GM12878 (cell line): Measurements from ENCODE around the gene RPS6KA5. TPM values are rescaled to one million over a fixed set of nuclear protein-coding genes. Genes with fewer than 3 reads are reported as not detected.

Experiments used
- ATAC-seq: fragments of 200-7000 bp; cut with Tn5 transposase; 3 replicates; pipeline ENCODE4 v1.9.1; 2020; ENCODE audit warnings: mild to moderate bottlenecking, moderate library complexity
- BruUV-seq: library from RNA; stranded (reverse); fragments of 400-500 nt; replicated peaks from 2 replicates; lab custom pipeline; 2021; lab: Mats Ljungman, UMichigan
- CTCF ChIA-PET: fragments of 300-600 bp; sonication (Branson Sonifier 250); formaldehyde crosslinking; extraction: SDS; loops from one replicate; lab custom pipeline; 2021; ENCODE audit warnings: inconsistent platforms; lab: Yijun Ruan, JAX
- POLR2A ChIA-PET: fragments of 350-600 bp; formaldehyde crosslinking; extraction: SDS; loops from one replicate; lab custom pipeline; 2021; ENCODE audit warnings: inconsistent platforms; lab: Charles Lee
- RAD21 ChIA-PET: fragments of 300-600 bp; sonication (Branson Sonifier 250); formaldehyde crosslinking; loops from one replicate; lab custom pipeline; 2023; ENCODE audit warnings: antibody characterized with exemption; ENCODE audit not compliant: unreplicated experiment; lab: Charles Lee
- SMC1A ChIA-PET: fragments of 300-600 bp; sonication (Branson Sonifier 250); formaldehyde crosslinking; loops from one replicate; lab custom pipeline; 2023; ENCODE audit not compliant: unreplicated experiment, uncharacterized antibody; lab: Charles Lee
- DNase-seq: peaks from one replicate; pipeline ENCODE4 v3.0.0-alpha.2; 2011; ENCODE audit warnings: low read depth, low spot score
- FAIRE-seq: peaks from 3 replicates; lab custom pipeline; 2011; peaks lifted over from hg19 to GRCh38; lab: Jason Lieb, UNC
- H2AFZ ChIP-seq: 2 replicates; pipeline ENCODE4 v1.6.0; 2011; ENCODE audit warnings: low read depth, low read length, control low read depth; ENCODE audit not compliant: control insufficient read depth
- H3K27ac ChIP-seq: 2 replicates; pipeline ENCODE4 v1.5.1; 2011; ENCODE audit warnings: control low read depth; ENCODE audit not compliant: control insufficient read depth, insufficient read depth
- H3K27me3 ChIP-seq, 2 experiments: replicated peaks in 1 of 2; 2 replicates each; pipeline versions ENCODE4 v1.6.0 to v1.6.1; 2011; ENCODE audit warnings: low read length in 1 of 2; ENCODE audit not compliant: control insufficient read depth in 2 of 2, insufficient read depth in 2 of 2
- H3K36me3 ChIP-seq, 2 experiments: 2 replicates each; pipeline ENCODE4 v1.5.1; 2011; ENCODE audit warnings: low read length in 1 of 2; ENCODE audit not compliant: control insufficient read depth in 2 of 2, insufficient read depth in 2 of 2
- H3K4me1 ChIP-seq: 2 replicates; pipeline ENCODE4 v1.6.1; 2011; ENCODE audit warnings: mild to moderate bottlenecking, low read length, moderate library complexity, mixed read lengths; ENCODE audit not compliant: control insufficient read depth, insufficient read depth
- H3K4me2 ChIP-seq: 2 replicates; pipeline ENCODE4 v1.6.0; 2011; ENCODE audit warnings: control low read depth; ENCODE audit not compliant: control insufficient read depth, insufficient read depth
- H3K4me3 ChIP-seq: fragments of 200-600 bp; sonication (generic); 2 replicates; pipeline ENCODE4 v1.5.1; 2016
- H3K79me2 ChIP-seq: 2 replicates; pipeline ENCODE4 v1.6.0; 2011; ENCODE audit warnings: low read length; ENCODE audit not compliant: control insufficient read depth, insufficient read depth
- H3K9ac ChIP-seq: 2 replicates; pipeline ENCODE4 v1.8.0; 2011; ENCODE audit warnings: low read length, control low read depth, mixed read lengths; ENCODE audit not compliant: control insufficient read depth, insufficient read depth
- H3K9me3 ChIP-seq: replicated peaks from 3 replicates; pipeline ENCODE4 v1.5.1; 2011; ENCODE audit warnings: mild to moderate bottlenecking, low read length; ENCODE audit not compliant: control insufficient read depth, insufficient read depth
- H4K20me1 ChIP-seq: 2 replicates; pipeline ENCODE4 v1.6.0; 2011; ENCODE audit not compliant: control insufficient read depth, insufficient read depth
- ASH2L ChIP-seq: fragments of 300-600, 200-600 bp; sonication (generic); IDR thresholded peaks from 2 replicates; pipeline ENCODE4 v1.6.1; 2017; ENCODE audit warnings: low read depth, mild to moderate bottlenecking, borderline replicate concordance
- ATF7 ChIP-seq: fragments of 450-650 bp; IDR thresholded peaks from 2 replicates; pipeline ENCODE4 v1.6.1; 2016; ENCODE audit warnings: low read depth, mild to moderate bottlenecking
- BRCA1 ChIP-seq: IDR thresholded peaks from 2 replicates; pipeline ENCODE4 v1.6.1; 2011; ENCODE audit warnings: low read depth, low read length, improper control_type of control experiment
- CHD1 ChIP-seq: IDR thresholded peaks from 2 replicates; pipeline ENCODE4 v1.6.1; 2012; ENCODE audit warnings: low read depth, low read length, improper control_type of control experiment
- CHD2 ChIP-seq: IDR thresholded peaks from 2 replicates; pipeline ENCODE4 v1.6.1; 2011; ENCODE audit warnings: low read depth, low read length, improper control_type of control experiment, borderline replicate concordance
- JUND ChIP-seq: IDR thresholded peaks from 2 replicates; pipeline ENCODE4 v1.6.1; 2012; ENCODE audit warnings: low read depth, mild to moderate bottlenecking, low read length, improper control_type of control experiment, moderate library complexity
- LARP7 ChIP-seq: fragments of 450-650 bp; IDR thresholded peaks from 2 replicates; pipeline ENCODE4 v1.6.1; 2017; ENCODE audit warnings: mild to moderate bottlenecking
- MYC ChIP-seq: IDR thresholded peaks from 2 replicates; pipeline ENCODE4 v1.6.1; 2011; ENCODE audit warnings: mild to moderate bottlenecking, low read length, moderate library complexity, inconsistent platforms; ENCODE audit not compliant: insufficient read depth, insufficient replicate concordance, insufficient read length, severe bottlenecking
- NBN ChIP-seq: fragments of 450-650 bp; IDR thresholded peaks from 2 replicates; pipeline ENCODE4 v1.6.1; 2016
- RAD51 ChIP-seq: fragments of 450-650 bp; IDR thresholded peaks from 2 replicates; pipeline ENCODE4 v1.6.1; 2016; ENCODE audit warnings: moderate library complexity, mild to moderate bottlenecking, inconsistent platforms
- RCOR1 ChIP-seq: conservative IDR thresholded peaks from 2 replicates; pipeline ENCODE4 v1.6.1; 2012; ENCODE audit warnings: low read depth, low read length, improper control_type of control experiment
- USF2 ChIP-seq: IDR thresholded peaks from 2 replicates; pipeline ENCODE4 v1.6.1; 2011; ENCODE audit warnings: low read depth, low read length, improper control_type of control experiment, borderline replicate concordance
- ZBTB40 ChIP-seq: fragments of 450-650 bp; IDR thresholded peaks from 2 replicates; pipeline ENCODE4 v1.6.1; 2016; ENCODE audit warnings: mild to moderate bottlenecking, moderate library complexity, borderline replicate concordance
- ZNF207 ChIP-seq: fragments of 450-650 bp; IDR thresholded peaks from 2 replicates; pipeline ENCODE4 v1.6.1; 2014; ENCODE audit warnings: antibody characterized with exemption, mild to moderate bottlenecking, borderline replicate concordance
- ZNF217 ChIP-seq: fragments of 450-650 bp; IDR thresholded peaks from 2 replicates; pipeline ENCODE4 v1.6.1; 2017; ENCODE audit warnings: antibody characterized with exemption, mild to moderate bottlenecking
- WGBS: methylation state at CpG from one replicate; pipeline ENCODE4 v1.1.6; 2016; ENCODE audit warnings: low lambda C conversion rate; ENCODE audit not compliant: insufficient replicate concordance, insufficient coverage; ENCODE audit errors: missing lambda C conversion rate; 5-methylcytosine and 5-hydroxymethylcytosine counted together
- in situ Hi-C: fragments of 300-500 bp; cut with MboI; formaldehyde crosslinking; loops from 9 replicates; pipeline ENCODE4 v1.14.3; 2018; ENCODE audit warnings: mixed read lengths
- intact Hi-C: fragments of 100-400 bp; cut with micrococcal nuclease; formaldehyde crosslinking; loops from one replicate; pipeline ENCODE4 v1.14.2; 2022; ENCODE audit not compliant: unreplicated experiment
- polyA plus RNA-seq, 11 experiments: library from polyadenylated mRNA; depleted of rRNA in 4 of 11; unstranded in 6 of 11; stranded (reverse) in 5 of 11; fragments of >200 nt; fragmentation: Nextera tagmentation in 4 of 11; fragmentation: Illumina TruSeq in 1 of 11; extraction: Ambion mirVana in 4 of 11; extraction: Trizol in 1 of 11; gene quantifications; 1 replicate in 1 of 11; 2 replicates in 10 of 11; pipeline versions ENCODE4 v1.2.1 to v1.2.3, GENCODE V29; 2011 to 2016; ENCODE audit warnings: inconsistent platforms in 2 of 11, missing spikeins in 2 of 11, low read depth in 1 of 11
- total RNA-seq, 4 experiments: library from RNA; depleted of rRNA in 3 of 4; stranded (reverse); fragments of >200 nt in 3 of 4; fragmentation: Illumina TruSeq in 1 of 4; extraction: Trizol in 1 of 4; gene quantifications; 2 replicates each; pipeline versions ENCODE4 v1.2.1 to v1.2.3, GENCODE V29; 2013 to 2021

RPS6KA5 gene
- total and polyA plus RNA-seq, 10 of the 15 experiments (the other 5 are each of a cell fraction or from before 2014, with no cell fraction given), result 1.4 to 7.0 (median 3.7) TPM

GRCh38 chr14:90891326-90891725 lies 169.1 kb downstream of the RPS6KA5 start:
- no TSS peak for BruUV-seq
- H3K36me3 ChIP-seq, result no peaks in the 10 kb centered on the region
- no peaks in the 10 kb centered on the region for H3K4me1 ChIP-seq
- ChIA-PET CTCF (interaction anchor here (9.4 kb wide), 1 partner anchor 12 kb away, joined by 74 read pairs; no protein-coding TSS in a partner anchor), RAD21 (interaction anchor here (0.9 to 1.3 kb wide), 3 partner anchors 12 to 282 kb away, joined by 3 to 6 read pairs (median 4); no protein-coding TSS in a partner anchor), SMC1A (interaction anchor here (0.6 to 6.1 kb wide), 9 partner anchors 11 to 331 kb away, joined by 3 to 28 read pairs (median 4); no protein-coding TSS in a partner anchor), POLR2A (interaction anchor here (1.1 kb wide), 1 partner anchor 10 kb away, joined by 3 read pairs; no protein-coding TSS in a partner anchor)
- TF ChIP-seq RAD51 (no peak), NBN (no peak), ZNF217 (no peak), USF2 (no peak), ASH2L (no peak), MYC (no peak), ZBTB40 (no peak), JUND (no peak), CHD1 (no peak), RCOR1 (no peak), ZNF207 (no peak), ATF7 (no peak), LARP7 (no peak), BRCA1 (no peak), CHD2 (no peak)
- DNase-seq (no peak), FAIRE-seq (no peak), ATAC-seq (no peak)
- H3K4me3 ChIP-seq, result no peak overlapping the region
- no peaks in the 10 kb centered on the region for H4K20me1 ChIP-seq
- no peak overlapping the region for H3K9ac ChIP-seq
- no peaks in the 10 kb centered on the region for H3K27me3 ChIP-seq
- intact Hi-C loops (no loop called here), in situ Hi-C loops (no loop called here)
- H2AFZ ChIP-seq, result no peak overlapping the region
- H3K79me2 ChIP-seq, result no peaks in the 10 kb centered on the region
- H3K27ac ChIP-seq, result no peak overlapping the region
- H3K9me3 ChIP-seq, result no peaks in the 10 kb centered on the region
- 45% methylated on average over 1 of the region's 1 CpG for WGBS
- H3K4me2 ChIP-seq, result no peak overlapping the region
